H9 (cell line): ENCODE data around the gene BRI3BP. TPM values are rescaled to one million over a fixed set of nuclear protein-coding genes. Genes with fewer than 3 reads are reported as not detected.

ENCODE experiments used
- DNase-seq: peaks from one replicate; pipeline ENCODE4 v3.0.0-alpha.2; 2017
- H2AFZ ChIP-seq: one replicate; pipeline ENCODE4 v1.6.1; 2013; ENCODE audit warnings: mild to moderate bottlenecking, low read length, control low read depth, moderate library complexity
- H2AK5ac ChIP-seq: 2 replicates; pipeline ENCODE4 v1.6.1; 2013; ENCODE audit warnings: low read length, control low read depth, mixed read lengths; ENCODE audit not compliant: insufficient read length
- H2BK120ac ChIP-seq: one replicate; pipeline ENCODE4 v1.6.1; 2013; ENCODE audit warnings: low read depth, mild to moderate bottlenecking, low read length, control low read depth, inconsistent platforms; ENCODE audit not compliant: poor library complexity, severe bottlenecking
- H2BK12ac ChIP-seq: 2 replicates; pipeline ENCODE4 v1.6.1; 2013; ENCODE audit warnings: low read length, control low read depth, mixed read lengths, low read depth; ENCODE audit not compliant: insufficient read length
- H2BK15ac ChIP-seq: 2 replicates; pipeline ENCODE4 v1.6.1; 2013; ENCODE audit warnings: low read depth, low read length, control low read depth
- H2BK20ac ChIP-seq: one replicate; pipeline ENCODE4 v1.6.1; 2013; ENCODE audit warnings: low read depth, mild to moderate bottlenecking, low read length, control low read depth, inconsistent platforms; ENCODE audit not compliant: poor library complexity, severe bottlenecking
- H2BK5ac ChIP-seq: 2 replicates; pipeline ENCODE4 v1.6.1; 2013; ENCODE audit warnings: low read length, control low read depth, mixed read lengths; ENCODE audit not compliant: insufficient read length
- H3K14ac ChIP-seq: 2 replicates; pipeline ENCODE4 v1.6.1; 2013; ENCODE audit warnings: low read length, control low read depth; ENCODE audit not compliant: insufficient read depth
- H3K18ac ChIP-seq: 2 replicates; pipeline ENCODE4 v1.6.1; 2013; ENCODE audit warnings: low read depth, mild to moderate bottlenecking, mixed read lengths, low read length, control low read depth; ENCODE audit not compliant: insufficient read length
- H3K23ac ChIP-seq: 2 replicates; pipeline ENCODE4 v1.6.1; 2013; ENCODE audit warnings: low read length, control low read depth, mixed read lengths, low read depth; ENCODE audit not compliant: insufficient read length
- H3K23me2 ChIP-seq: 2 replicates; pipeline ENCODE4 v1.6.1; 2013; ENCODE audit warnings: low read depth, mild to moderate bottlenecking, mixed read lengths, low read length, control low read depth; ENCODE audit not compliant: insufficient read length, poor library complexity, severe bottlenecking
- H3K27ac ChIP-seq: 2 replicates; pipeline ENCODE4 v1.5.1; 2013; ENCODE audit warnings: low read length, control low read depth, mixed read lengths, low read depth; ENCODE audit not compliant: insufficient read length
- H3K27me3 ChIP-seq: 2 replicates; pipeline ENCODE4 v1.6.1; 2013; ENCODE audit warnings: low read length, control low read depth, inconsistent platforms; ENCODE audit not compliant: insufficient read depth
- H3K4ac ChIP-seq: 2 replicates; pipeline ENCODE4 v1.6.1; 2013; ENCODE audit warnings: low read depth, mild to moderate bottlenecking, control low read depth, inconsistent platforms, low read length, moderate library complexity
- H3K4me1 ChIP-seq: 2 replicates; pipeline ENCODE4 v1.6.1; 2013; ENCODE audit warnings: low read length, control low read depth, inconsistent platforms; ENCODE audit not compliant: insufficient read depth
- H3K4me2 ChIP-seq: 2 replicates; pipeline ENCODE4 v1.6.1; 2013; ENCODE audit warnings: low read length, control low read depth, mixed read lengths; ENCODE audit not compliant: insufficient read length, insufficient read depth
- H3K56ac ChIP-seq: 2 replicates; pipeline ENCODE4 v1.6.1; 2013; ENCODE audit warnings: low read depth, mild to moderate bottlenecking, mixed read lengths, low read length, control low read depth; ENCODE audit not compliant: insufficient read length
- H3K79me1 ChIP-seq: 2 replicates; pipeline ENCODE4 v1.6.1; 2013; ENCODE audit warnings: low read depth, mild to moderate bottlenecking, moderate library complexity, low read length, control low read depth, inconsistent platforms; ENCODE audit not compliant: insufficient read depth, poor library complexity, severe bottlenecking
- H3K79me2 ChIP-seq: 2 replicates; pipeline ENCODE4 v1.6.1; 2013; ENCODE audit warnings: low read length, control low read depth, inconsistent platforms; ENCODE audit not compliant: insufficient read depth
- H3K9ac ChIP-seq: 2 replicates; pipeline ENCODE4 v1.6.1; 2013; ENCODE audit warnings: low read length, control low read depth, mixed read lengths; ENCODE audit not compliant: insufficient read length; ENCODE audit errors: extremely low read depth
- H3K9me3 ChIP-seq: one replicate; pipeline ENCODE4 v1.6.1; 2013; ENCODE audit warnings: low read depth, low read length, inconsistent platforms; ENCODE audit not compliant: control insufficient read depth
- H3T11ph ChIP-seq: one replicate; pipeline ENCODE4 v1.6.1; 2013; ENCODE audit warnings: mild to moderate bottlenecking, low read length, control low read depth, inconsistent platforms
- H4K20me1 ChIP-seq: one replicate; pipeline ENCODE4 v1.6.1; 2013; ENCODE audit not compliant: control insufficient read depth, insufficient read length, insufficient read depth
- H4K5ac ChIP-seq: 2 replicates; pipeline ENCODE4 v1.6.1; 2013; ENCODE audit warnings: low read depth, mild to moderate bottlenecking, mixed read lengths, low read length, control low read depth; ENCODE audit not compliant: insufficient read length
- H4K8ac ChIP-seq: replicated peaks from 2 replicates; pipeline ENCODE4 v1.6.1; 2013; ENCODE audit warnings: low read length, control low read depth, mixed read lengths, low read depth; ENCODE audit not compliant: insufficient read length
- H4K91ac ChIP-seq: 2 replicates; pipeline ENCODE4 v1.6.1; 2013; ENCODE audit warnings: low read depth, mild to moderate bottlenecking, moderate library complexity, mixed read lengths, low read length, control low read depth; ENCODE audit not compliant: insufficient read length
- H3K27ac Mint-ChIP-seq, 3 experiments: 2 replicates in 2 of 3; 3 replicates in 1 of 3; pipeline ENCODE4 v1.8.0; 2020 to 2021; ENCODE audit warnings: mixed read lengths in 3 of 3, mild to moderate bottlenecking in 1 of 3, moderate library complexity in 1 of 3
- H3K27me3 Mint-ChIP-seq: 2 replicates; pipeline ENCODE4 v1.8.0; 2021; ENCODE audit warnings: low read depth, mild to moderate bottlenecking, moderate library complexity, mixed read lengths
- H3K36me3 Mint-ChIP-seq, 3 experiments: 2 replicates in 2 of 3; 3 replicates in 1 of 3; pipeline ENCODE4 v1.8.0; 2020 to 2021; ENCODE audit warnings: low read depth in 3 of 3, mixed read lengths in 3 of 3; ENCODE audit not compliant: insufficient read depth in 1 of 3
- H3K4me1 Mint-ChIP-seq, 2 experiments: 2 replicates each; pipeline ENCODE4 v1.8.0; 2020; ENCODE audit warnings: mixed read lengths in 2 of 2
- H3K4me3 Mint-ChIP-seq, 2 experiments: 2 replicates in 1 of 2; 3 replicates in 1 of 2; pipeline ENCODE4 v1.8.0; 2020 to 2021; ENCODE audit warnings: mild to moderate bottlenecking in 2 of 2, mixed read lengths in 2 of 2, moderate library complexity in 1 of 2
- H3K9me3 Mint-ChIP-seq, 2 experiments: 2 replicates in 1 of 2; 3 replicates in 1 of 2; pipeline ENCODE4 v1.8.0; 2020; ENCODE audit warnings: mild to moderate bottlenecking in 2 of 2, mixed read lengths in 2 of 2, moderate library complexity in 1 of 2
- CTCF ChIP-seq: fragments of 200-600 bp; sonication (generic); conservative IDR thresholded peaks from 3 replicates; pipeline ENCODE4 v1.8.0; 2021; ENCODE audit warnings: antibody characterized with exemption, mild to moderate bottlenecking
- WGBS: extraction: QIAGEN DNeasy Blood & Tissue Kit; methylation state at CpG from one replicate; pipeline ENCODE4 v1.1.7; 2013; ENCODE audit warnings: missing lambda C conversion rate, low lambda C conversion rate, mixed read lengths; ENCODE audit not compliant: insufficient read length; ENCODE audit errors: extremely low coverage; 5-methylcytosine and 5-hydroxymethylcytosine counted together
- total RNA-seq: library from RNA; stranded (reverse); gene quantifications from 2 replicates; pipeline ENCODE4 v1.2.1, GENCODE V29; 2021

BRI3BP gene
- total RNA-seq, 1 experiment from 2014 or later: 10.5 TPM

- Histone ChIP-seq H2AK5ac (no peak overlapping the region), H4K20me1 (no peaks in the 10 kb centered on the region), H4K91ac (no peak overlapping the region), H3K23ac (no peak overlapping the region), H3K79me2 (no peaks in the 10 kb centered on the region), H3K18ac (no peak overlapping the region), H3K4me1 (no peaks in the 10 kb centered on the region), H2BK5ac (no peak overlapping the region), H3K23me2 (no peaks in the 10 kb centered on the region), H2BK12ac (no peak overlapping the region), H3K4ac (no peak overlapping the region), H4K8ac (no peak overlapping the region), H4K5ac (no peak overlapping the region), H3K56ac (no peak overlapping the region), H3K9me3 (no peaks in the 10 kb centered on the region), H3K9ac (no peak overlapping the region), H2AFZ (no peak overlapping the region), H3K14ac (no peak overlapping the region), H2BK20ac (no peak overlapping the region), H3K79me1 (no peaks in the 10 kb centered on the region), H3K4me2 (no peak overlapping the region), H3K27me3 (no peaks in the 10 kb centered on the region), H3K27ac (no peak overlapping the region), H2BK15ac (no peak overlapping the region), H3T11ph (no peak overlapping the region), H2BK120ac (no peak overlapping the region)
- Mint-ChIP-seq H3K4me1 (no peaks in the 10 kb centered on the region), H3K36me3 (peaks cover 39 to 91% (median 70%) of the 10 kb centered on the region in 3 experiments), H3K4me3 (no peak overlapping the region), H3K27ac (no peak overlapping the region; a peak in 1 of 7 replicates), H3K9me3 (no peaks in the 10 kb centered on the region), H3K27me3 (no peaks in the 10 kb centered on the region)
- WGBS: no CpG with 5 or more reads among the region's 16 CpGs
- no peak for TF ChIP-seq CTCF
- no peak for DNase-seq
These were observed 36.9 kb upstream of the BRI3BP start for GRCh38 chr12:124956571-124956970.
